Effector CD8-positive, alpha-beta T cell (primary cell): ENCODE results near the gene ZNF844.
"Not testable (repeated sequence)": the region's sequence is repeated elsewhere in the genome, so short reads cannot be mapped to it uniquely, and the experiment has no call there.

ENCODE experiments used
- DNase-seq: peaks from one replicate; lab custom pipeline; 2025; lab: John Stamatoyannopoulos, UW

ZNF844 gene

GRCh38 chr19:12092065-12092867, 27.7 kb downstream of the ZNF844 start:
- peak; percentile 24 for DNase-seq

DNA sequence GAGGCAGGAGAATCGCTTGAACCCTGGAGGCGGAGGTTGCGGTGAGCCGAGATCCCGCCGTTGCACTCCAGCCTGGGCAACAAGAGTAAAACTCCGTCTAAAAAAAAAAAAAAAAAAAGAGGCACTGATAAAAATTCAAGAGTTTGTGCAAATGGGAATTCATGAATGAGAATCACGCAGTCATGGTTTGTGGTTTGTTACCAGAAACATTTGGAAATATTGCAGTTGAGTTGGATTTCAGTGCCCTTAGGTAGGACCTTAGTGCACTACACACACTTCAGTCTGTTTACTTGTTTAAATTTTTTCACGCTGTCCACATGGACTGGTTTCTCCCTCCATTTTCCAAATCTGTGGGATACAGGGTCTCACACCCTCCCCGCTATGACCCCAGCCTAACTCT, 28.4 kb downstream of the ZNF844 start:
- no peak for DNase-seq

- no peak for DNase-seq
These were observed 29.2 kb downstream of the ZNF844 start for GRCh38 chr19:12093777-12094176.

- DNase-seq, result no peak
These were observed 30.7 kb downstream of the ZNF844 start for GRCh38 chr19:12095111-12095790.

DNA sequence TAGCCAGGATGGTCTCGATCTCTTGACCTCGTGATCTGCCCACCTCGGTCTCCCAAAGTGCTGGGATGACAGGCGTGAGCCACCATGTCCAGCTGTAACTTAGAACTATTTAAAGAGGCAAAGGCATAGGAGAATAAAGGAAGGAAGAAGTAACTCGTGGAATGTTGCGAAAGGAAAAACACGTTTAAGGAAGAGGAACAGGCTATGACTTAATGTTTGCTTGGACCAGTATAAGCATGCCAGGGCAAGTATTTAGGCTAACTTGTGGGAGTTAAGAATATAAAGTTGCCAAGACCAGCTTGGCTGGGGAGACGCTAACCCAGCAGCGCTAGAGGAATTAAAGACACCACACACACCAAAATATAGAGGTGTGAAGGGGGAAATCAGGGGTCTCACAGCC, 33.5 kb downstream of the ZNF844 start:
- no peak for DNase-seq

DNA sequence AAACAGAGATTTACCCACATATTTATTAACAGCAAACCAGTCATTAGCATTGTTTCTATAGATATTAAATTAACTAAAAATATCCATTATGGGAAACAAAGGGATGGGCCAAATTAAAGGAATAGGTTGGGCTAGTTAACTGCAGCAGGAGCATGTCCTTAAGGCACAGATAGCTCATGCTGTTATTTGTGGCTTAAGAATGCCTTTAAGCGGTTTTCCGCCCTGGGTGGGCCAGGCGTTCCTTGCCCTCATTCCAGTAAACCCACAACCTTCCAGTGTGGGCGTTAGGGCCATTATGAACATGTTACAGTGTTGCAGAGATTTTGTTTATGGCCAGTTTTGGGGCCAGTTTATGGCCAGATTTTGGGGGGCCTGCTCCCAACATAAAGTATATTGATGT, 39.4 kb downstream of the ZNF844 start:
- DNase-seq, result not testable (repeated sequence)

DNA sequence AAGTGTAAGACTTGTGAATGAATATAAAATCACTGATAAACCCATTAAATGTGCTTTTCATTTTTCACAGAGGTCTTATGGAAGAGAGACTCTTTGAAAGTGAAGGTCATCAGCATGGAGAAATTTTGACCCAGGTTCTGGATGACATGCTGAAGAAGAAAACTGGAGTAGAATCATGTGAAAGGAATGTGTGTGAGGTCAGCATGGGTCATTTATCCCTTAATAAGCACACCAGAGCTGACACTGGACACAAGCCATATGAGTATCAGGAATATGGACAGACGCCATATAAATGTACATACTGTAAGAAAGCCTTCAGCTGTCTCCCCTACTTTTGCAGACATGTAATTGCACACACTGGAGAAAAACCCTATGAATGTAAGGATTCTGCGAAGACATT, 46.6 kb downstream of the ZNF844 start:
- no peak for DNase-seq

GRCh38 chr19:12111943-12112637, 47.6 kb downstream of the ZNF844 start:
- no peak for DNase-seq

- no peak for DNase-seq
These were observed 48.2 kb downstream of the ZNF844 start for GRCh38 chr19:12112701-12113100.

- DNase-seq, result no peak
These were observed 48.6 kb downstream of the ZNF844 start for GRCh38 chr19:12113121-12113520.

GRCh38 chr19:12117201-12117970, 52.9 kb downstream of the ZNF844 start:
- no peak for DNase-seq

DNA sequence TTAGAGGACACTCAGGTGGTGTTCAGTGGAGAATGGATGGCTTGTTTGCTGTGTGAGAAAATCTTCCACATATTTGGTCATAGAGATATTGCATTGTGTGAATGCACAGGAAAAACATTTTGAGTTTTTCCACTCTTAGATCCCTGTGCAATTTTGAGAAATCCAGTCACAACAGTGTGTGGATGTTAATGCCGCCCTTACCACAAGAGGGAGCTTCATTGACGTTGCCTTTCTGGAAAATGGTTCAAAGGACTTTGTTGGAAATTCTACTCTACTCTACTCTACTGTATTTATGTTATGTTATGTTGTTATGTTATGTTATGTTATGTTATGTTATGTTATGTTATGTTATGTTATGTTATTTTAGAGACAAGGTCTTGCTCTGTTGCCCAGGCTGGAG, 62.2 kb downstream of the ZNF844 start:
- DNase-seq, result no peak
